ENCODE results near the gene ZC3HAV1.

DNA sequence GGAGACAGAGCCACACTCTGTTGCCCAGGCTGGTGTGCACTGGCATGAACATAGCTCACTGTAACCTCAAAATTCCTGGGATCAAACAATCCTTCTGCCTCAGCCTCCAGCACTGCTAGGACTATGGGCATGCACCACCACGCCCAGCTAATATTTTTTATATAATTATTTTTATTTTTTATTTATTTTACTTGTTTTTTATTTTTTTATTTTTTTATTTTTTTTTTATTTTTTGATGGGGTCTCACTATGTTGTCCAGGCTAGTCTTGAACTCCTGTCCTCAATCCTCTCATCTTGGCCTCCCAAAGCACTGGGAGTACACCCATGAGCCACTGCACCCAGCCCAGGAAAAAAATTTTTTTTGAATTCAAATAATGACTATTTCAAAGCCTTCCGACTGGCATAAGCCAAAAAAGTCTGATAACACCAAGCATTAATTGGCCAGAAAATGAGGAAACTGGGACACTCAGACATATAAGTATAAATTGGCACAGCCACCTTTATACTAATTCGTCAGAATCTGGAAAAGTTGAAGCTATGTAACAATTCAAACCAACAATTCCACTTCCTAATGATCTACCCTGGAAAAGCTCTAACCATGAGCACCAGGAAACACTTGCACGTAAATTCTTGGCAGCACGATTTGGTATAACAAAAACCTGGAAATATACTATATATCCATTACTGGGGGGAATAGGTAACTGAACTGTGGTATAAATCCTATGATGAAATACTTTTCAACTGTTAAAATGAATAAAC, 6.3 kb downstream of the ZC3HAV1 start:
- TF ChIP-seq POLR2A (IDR thresholded peaks at IDR 0.05; ENCODE audit: low read length) (no peak), GATA1 (IDR thresholded peaks at IDR 0.05; ENCODE audit: low read depth, low read length) (no peak)
